Subcutaneous adipose tissue (tissue), 4 donors: Measurements from ENCODE around the gene SHISA7. TPM values are rescaled to one million over a fixed set of nuclear protein-coding genes. Genes with fewer than 3 reads are reported as not detected.

Experiments
- CTCF ChIP-seq: fragments of 450-650 bp; IDR thresholded peaks from one replicate; pipeline ENCODE4 v1.5.1; 2016; ENCODE audit warnings: low read depth, mild to moderate bottlenecking, control low read depth, antibody characterized with exemption, moderate library complexity
- total RNA-seq, 4 donors: library from RNA; depleted of rRNA; stranded (reverse); fragments of >200 nt; gene quantifications; one replicate each; pipeline ENCODE4 v1.1.0, GENCODE V29; 2016

SHISA7 gene
- total RNA-seq, 4 donors from 2014 or later = 0.16 TPM; not detected in 3

GRCh38 chr19:55446060-55446459 lies 3.0 kb upstream of the SHISA7 start:
- no peak for TF ChIP-seq CTCF

- TF ChIP-seq CTCF = no peak
Measured at GRCh38 chr19:55444646-55445045, 1.5 kb upstream of the SHISA7 start.

- TF ChIP-seq CTCF = no peak
Measured at GRCh38 chr19:55443824-55444480, 852 bp upstream of the SHISA7 start.

- TF ChIP-seq CTCF = no peak
Measured at GRCh38 chr19:55442372-55442961, 633 bp downstream of the SHISA7 start.

- no peak for TF ChIP-seq CTCF
Measured at GRCh38 chr19:55441692-55442321, 1.3 kb downstream of the SHISA7 start.

GRCh38 chr19:55441319-55441691 lies 1.8 kb downstream of the SHISA7 start:
- TF ChIP-seq CTCF = no peak

GRCh38 chr19:55440411-55441105 lies 2.5 kb downstream of the SHISA7 start:
- TF ChIP-seq CTCF = no peak
